ENCODE results near the gene CSNK2B.

GRCh38 chr6:31657406-31658157 is 8.3 kb upstream of the CSNK2B start:
- no peak for TF ChIP-seq CTCF (IDR thresholded peaks at IDR 0.05; ENCODE audit: low read length)
- no peak for TF ChIP-seq EZH2 (IDR thresholded peaks at IDR 0.05; ENCODE audit: borderline replicate concordance, low read length)
